Measurements from ENCODE around the gene ELAVL2. TPM values are rescaled to one million over a fixed set of nuclear protein-coding genes. Genes with fewer than 3 reads are reported as not detected.

The ELAVL2 gene
- total RNA-seq, 1 experiment from 2014 or later: not detected

DNA sequence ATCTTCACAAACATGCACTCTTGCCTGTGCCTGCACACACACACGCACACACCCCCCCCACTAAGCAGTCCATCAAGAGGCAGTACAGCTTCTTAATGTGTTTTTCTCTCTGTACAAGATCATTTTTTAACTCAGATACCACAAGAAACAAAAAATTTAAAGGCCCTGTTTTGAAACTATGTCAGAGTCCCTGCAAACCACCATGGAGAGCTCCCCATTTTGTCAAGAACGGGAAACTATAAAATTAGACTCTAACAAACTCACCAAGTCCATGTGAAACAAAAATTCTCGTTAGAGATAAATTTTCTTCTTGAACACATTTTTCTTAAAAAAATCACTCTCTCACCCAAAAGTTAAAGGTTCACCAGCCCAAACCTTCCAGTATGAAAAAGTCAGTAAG, 86.3 kb downstream of the ELAVL2 start:
- intact Hi-C loops (cut with micrococcal nuclease; ENCODE audit: unreplicated experiment): no loop called here
- CTCF ChIA-PET: no interaction called here
- BruUV-seq (replicated peaks): no TSS peak
- no peaks in the 10 kb centered on the region for H3K9me3 ChIP-seq (ENCODE audit: insufficient read depth, low read depth)
- TF ChIP-seq, protein P1, sequence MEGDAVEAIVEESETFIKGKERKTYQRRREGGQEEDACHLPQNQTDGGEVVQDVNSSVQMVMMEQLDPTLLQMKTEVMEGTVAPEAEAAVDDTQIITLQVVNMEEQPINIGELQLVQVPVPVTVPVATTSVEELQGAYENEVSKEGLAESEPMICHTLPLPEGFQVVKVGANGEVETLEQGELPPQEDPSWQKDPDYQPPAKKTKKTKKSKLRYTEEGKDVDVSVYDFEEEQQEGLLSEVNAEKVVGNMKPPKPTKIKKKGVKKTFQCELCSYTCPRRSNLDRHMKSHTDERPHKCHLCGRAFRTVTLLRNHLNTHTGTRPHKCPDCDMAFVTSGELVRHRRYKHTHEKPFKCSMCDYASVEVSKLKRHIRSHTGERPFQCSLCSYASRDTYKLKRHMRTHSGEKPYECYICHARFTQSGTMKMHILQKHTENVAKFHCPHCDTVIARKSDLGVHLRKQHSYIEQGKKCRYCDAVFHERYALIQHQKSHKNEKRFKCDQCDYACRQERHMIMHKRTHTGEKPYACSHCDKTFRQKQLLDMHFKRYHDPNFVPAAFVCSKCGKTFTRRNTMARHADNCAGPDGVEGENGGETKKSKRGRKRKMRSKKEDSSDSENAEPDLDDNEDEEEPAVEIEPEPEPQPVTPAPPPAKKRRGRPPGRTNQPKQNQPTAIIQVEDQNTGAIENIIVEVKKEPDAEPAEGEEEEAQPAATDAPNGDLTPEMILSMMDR (conservative IDR thresholded peaks at IDR 0.05): no peak
- TF ChIP-seq EZH2 (IDR thresholded peaks at IDR 0.05; ENCODE audit: low read depth): no peak
- H3F3A ChIP-seq (ENCODE audit: insufficient read depth, low read depth): no peaks in the 10 kb centered on the region
- H4K20me1 ChIP-seq (ENCODE audit: insufficient read depth): no peaks in the 10 kb centered on the region
- POLR2A ChIA-PET (ENCODE audit: unreplicated experiment): no interaction called here
- H3K36me3 ChIP-seq (ENCODE audit: low read depth): no peaks in the 10 kb centered on the region
- no peak overlapping the region for H3K4me2 ChIP-seq
- no peak overlapping the region for H3K27ac ChIP-seq
- no peak overlapping the region for H2AFZ ChIP-seq
- no peaks in the 10 kb centered on the region for H3K79me2 ChIP-seq (ENCODE audit: low read depth)
- no peak for DNase-seq
- 0 out of 2 replicates have a peak, but pooled peaks cover 5% of the 10 kb centered on the region for H3K27me3 ChIP-seq (ENCODE audit: insufficient read depth, low read depth)
- H3K4me1 ChIP-seq (replicated peaks; ENCODE audit: insufficient read depth): no peaks in the 10 kb centered on the region
- no peaks in the 10 kb centered on the region for H3K9me2 ChIP-seq (ENCODE audit: insufficient read depth)
- H3K4me3 ChIP-seq: no peak overlapping the region

DNA sequence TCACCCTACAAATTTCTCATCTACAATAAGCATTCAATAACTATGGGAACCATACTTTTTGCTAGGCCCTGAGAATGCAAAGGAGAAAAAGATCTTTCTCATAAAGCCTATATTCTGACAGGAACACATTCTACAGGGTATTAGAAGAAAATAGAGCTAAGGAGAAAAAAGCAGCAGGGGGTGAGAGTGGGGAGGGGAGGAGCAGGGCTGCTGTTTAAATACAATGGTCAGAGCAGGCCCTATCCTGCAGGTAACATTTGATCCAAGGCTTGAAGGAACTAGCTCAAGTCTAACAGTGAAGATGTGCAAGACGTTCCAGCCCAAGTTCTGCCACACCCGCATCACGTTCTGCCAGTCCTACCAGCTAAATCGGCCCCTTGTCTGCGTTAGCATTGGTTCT, 89.7 kb downstream of the ELAVL2 start:
- Histone ChIP-seq H3K4me3 (no peak overlapping the region), H3K27me3 (ENCODE audit: insufficient read depth, low read depth) (0 out of 2 replicates have a peak, but pooled peaks cover 5% of the 10 kb centered on the region), H3F3A (ENCODE audit: insufficient read depth, low read depth) (no peaks in the 10 kb centered on the region), H3K36me3 (ENCODE audit: low read depth) (no peaks in the 10 kb centered on the region), H3K9me3 (ENCODE audit: insufficient read depth, low read depth) (no peaks in the 10 kb centered on the region), H2AFZ (no peak overlapping the region), H3K27ac (no peak overlapping the region), H3K4me2 (no peak overlapping the region), H4K20me1 (ENCODE audit: insufficient read depth) (no peaks in the 10 kb centered on the region), H3K79me2 (ENCODE audit: low read depth) (no peaks in the 10 kb centered on the region), H3K4me1 (replicated peaks; ENCODE audit: insufficient read depth) (no peaks in the 10 kb centered on the region), H3K9me2 (ENCODE audit: insufficient read depth) (no peaks in the 10 kb centered on the region)
- ChIA-PET POLR2A (ENCODE audit: unreplicated experiment) (no interaction called here), CTCF (no interaction called here)
- intact Hi-C loops (cut with micrococcal nuclease; ENCODE audit: unreplicated experiment): no loop called here
- no TSS peak for BruUV-seq (replicated peaks)
- no peak for TF ChIP-seq EZH2 (IDR thresholded peaks at IDR 0.05; ENCODE audit: low read depth)
- TF ChIP-seq, protein P1 (conservative IDR thresholded peaks at IDR 0.05): no peak
- DNase-seq: no peak

DNA sequence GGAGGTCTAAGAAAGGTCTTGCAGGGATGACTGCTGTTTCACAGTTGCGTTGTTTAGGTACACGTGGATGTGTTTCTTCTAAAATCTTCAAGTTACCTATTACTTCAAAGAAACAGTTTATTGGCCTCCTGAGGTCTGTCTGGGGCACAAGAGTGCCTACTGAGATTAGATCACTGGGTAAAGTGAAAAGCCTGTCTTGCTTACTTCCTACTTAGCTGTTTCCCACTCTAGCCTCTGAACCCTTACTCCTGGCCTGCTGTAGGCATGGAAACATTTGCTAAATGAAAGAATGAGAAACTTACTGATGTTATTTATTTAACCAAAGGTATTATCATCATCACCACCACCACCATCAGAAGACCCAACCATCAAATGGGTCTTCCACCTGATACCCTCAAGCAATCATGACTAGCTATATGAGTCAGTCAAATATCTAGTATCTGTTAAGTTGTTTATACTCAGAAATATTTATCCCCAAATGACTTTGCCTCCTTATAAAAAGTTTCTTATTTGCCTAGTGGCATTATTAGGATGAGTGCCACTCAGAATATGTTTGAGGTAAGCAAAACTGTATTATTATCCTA, 92.5 kb downstream of the ELAVL2 start:
- TF ChIP-seq, protein P1 (conservative IDR thresholded peaks at IDR 0.05): no peak
- no peak for TF ChIP-seq EZH2 (IDR thresholded peaks at IDR 0.05; ENCODE audit: low read depth)
- H4K20me1 ChIP-seq (ENCODE audit: insufficient read depth): no peaks in the 10 kb centered on the region
- H3F3A ChIP-seq (ENCODE audit: insufficient read depth, low read depth): no peaks in the 10 kb centered on the region
- H3K9me2 ChIP-seq (ENCODE audit: insufficient read depth): no peaks in the 10 kb centered on the region
- intact Hi-C loops (cut with micrococcal nuclease; ENCODE audit: unreplicated experiment): no loop called here
- no peak for DNase-seq
- H3K27ac ChIP-seq: no peak overlapping the region
- no peaks in the 10 kb centered on the region for H3K9me3 ChIP-seq (ENCODE audit: insufficient read depth, low read depth)
- H3K36me3 ChIP-seq (ENCODE audit: low read depth): no peaks in the 10 kb centered on the region
- H2AFZ ChIP-seq: no peak overlapping the region
- CTCF ChIA-PET: no interaction called here
- H3K27me3 ChIP-seq (ENCODE audit: insufficient read depth, low read depth): 0 out of 2 replicates have a peak, but pooled peaks cover 4% of the 10 kb centered on the region
- POLR2A ChIA-PET (ENCODE audit: unreplicated experiment): no interaction called here
- no peaks in the 10 kb centered on the region for H3K4me1 ChIP-seq (replicated peaks; ENCODE audit: insufficient read depth)
- BruUV-seq (replicated peaks): no TSS peak
- H3K4me3 ChIP-seq: no peak overlapping the region
- no peaks in the 10 kb centered on the region for H3K79me2 ChIP-seq (ENCODE audit: low read depth)
- no peak overlapping the region for H3K4me2 ChIP-seq
